ENCODE results near the gene CTSH. TPM values are rescaled to one million over a fixed set of nuclear protein-coding genes. Genes with fewer than 3 reads are reported as not detected.

CTSH gene
- total and polyA plus RNA-seq, 2 of the 13 experiments (the other 11 are each of a cell fraction or from before 2014, with no cell fraction given), result 265 to 653 TPM

DNA sequence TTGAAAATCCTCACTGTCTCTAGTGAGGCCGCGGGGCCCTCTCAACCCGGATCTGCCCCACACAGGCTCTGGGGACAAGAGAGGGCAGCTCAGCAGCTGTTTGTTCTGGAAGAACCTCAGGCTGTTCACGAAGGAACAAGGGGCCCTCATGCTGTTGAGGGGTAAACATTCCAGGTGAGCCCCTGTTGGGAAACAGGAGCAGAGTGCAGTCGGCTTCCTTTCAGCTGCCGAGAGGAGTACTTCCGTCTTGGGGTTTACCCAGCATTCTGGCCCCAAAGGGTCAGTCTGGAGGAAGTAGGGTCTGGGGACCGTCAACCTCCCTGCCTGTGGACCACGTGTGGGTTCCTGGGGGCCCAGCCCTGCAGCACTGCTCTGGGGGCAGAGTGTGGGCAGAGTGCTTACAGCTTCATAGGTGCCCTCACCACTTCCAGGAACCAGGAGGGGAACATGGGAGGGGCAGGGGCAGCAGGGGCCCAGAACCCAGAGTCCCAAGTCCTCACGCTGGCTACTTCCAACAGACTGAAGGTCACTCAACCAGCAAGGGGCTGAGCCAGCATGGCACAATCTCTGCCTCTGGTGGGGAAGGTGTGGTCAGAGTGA is 49.2 kb upstream of the CTSH start (continued):
- TF ChIP-seq, protein P1, sequence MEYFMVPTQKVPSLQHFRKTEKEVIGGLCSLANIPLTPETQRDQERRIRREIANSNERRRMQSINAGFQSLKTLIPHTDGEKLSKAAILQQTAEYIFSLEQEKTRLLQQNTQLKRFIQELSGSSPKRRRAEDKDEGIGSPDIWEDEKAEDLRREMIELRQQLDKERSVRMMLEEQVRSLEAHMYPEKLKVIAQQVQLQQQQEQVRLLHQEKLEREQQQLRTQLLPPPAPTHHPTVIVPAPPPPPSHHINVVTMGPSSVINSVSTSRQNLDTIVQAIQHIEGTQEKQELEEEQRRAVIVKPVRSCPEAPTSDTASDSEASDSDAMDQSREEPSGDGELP (IDR thresholded peaks at IDR 0.05; ENCODE audit: borderline replicate concordance, low read depth), result peak; percentile 95
- TF ChIP-seq, protein P2, sequence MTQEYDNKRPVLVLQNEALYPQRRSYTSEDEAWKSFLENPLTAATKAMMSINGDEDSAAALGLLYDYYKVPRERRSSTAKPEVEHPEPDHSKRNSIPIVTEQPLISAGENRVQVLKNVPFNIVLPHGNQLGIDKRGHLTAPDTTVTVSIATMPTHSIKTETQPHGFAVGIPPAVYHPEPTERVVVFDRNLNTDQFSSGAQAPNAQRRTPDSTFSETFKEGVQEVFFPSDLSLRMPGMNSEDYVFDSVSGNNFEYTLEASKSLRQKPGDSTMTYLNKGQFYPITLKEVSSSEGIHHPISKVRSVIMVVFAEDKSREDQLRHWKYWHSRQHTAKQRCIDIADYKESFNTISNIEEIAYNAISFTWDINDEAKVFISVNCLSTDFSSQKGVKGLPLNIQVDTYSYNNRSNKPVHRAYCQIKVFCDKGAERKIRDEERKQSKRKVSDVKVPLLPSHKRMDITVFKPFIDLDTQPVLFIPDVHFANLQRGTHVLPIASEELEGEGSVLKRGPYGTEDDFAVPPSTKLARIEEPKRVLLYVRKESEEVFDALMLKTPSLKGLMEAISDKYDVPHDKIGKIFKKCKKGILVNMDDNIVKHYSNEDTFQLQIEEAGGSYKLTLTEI (CRISPR knock-in tag; conservative IDR thresholded peaks at IDR 0.05), result no peak
- TF ChIP-seq AHR (CRISPR knock-in tag; IDR thresholded peaks at IDR 0.05) (peak; percentile 27; the same call in 1 of the 2 replicates), TCF12 (IDR thresholded peaks at IDR 0.05) (no peak), TCF12 (CRISPR knock-in tag; IDR thresholded peaks at IDR 0.05) (peak; percentile 99), ZNF496 (CRISPR knock-in tag; IDR thresholded peaks at IDR 0.05; ENCODE audit: insufficient replicate concordance) (no peak), ZNF512 (CRISPR knock-in tag; IDR thresholded peaks at IDR 0.05) (no peak), CHD4 (IDR thresholded peaks at IDR 0.05; ENCODE audit: borderline replicate concordance, low read length) (no peak), HNF1B (CRISPR knock-in tag; IDR thresholded peaks at IDR 0.05) (peak; percentile 93), SIX1 (CRISPR knock-in tag; IDR thresholded peaks at IDR 0.05; ENCODE audit: borderline replicate concordance) (peak; percentile 56; the same call in 1 of the 2 replicates), ZNF569 (CRISPR knock-in tag; IDR thresholded peaks at IDR 0.05; ENCODE audit: borderline replicate concordance) (peak; percentile 46; the same call in 1 of the 2 replicates), ZNF577 (CRISPR knock-in tag; IDR thresholded peaks at IDR 0.05; ENCODE audit: borderline replicate concordance, low read depth) (no peak), ZKSCAN1 (IDR thresholded peaks at IDR 0.05; ENCODE audit: low read length) (no peak), ADNP (CRISPR knock-in tag; IDR thresholded peaks at IDR 0.05) (no peak), ZNF570 (CRISPR knock-in tag; IDR thresholded peaks at IDR 0.05; ENCODE audit: borderline replicate concordance) (no peak), RXRB (CRISPR knock-in tag; IDR thresholded peaks at IDR 0.05; ENCODE audit: borderline replicate concordance) (peak; percentile 98), ZNF557 (CRISPR knock-in tag; IDR thresholded peaks at IDR 0.05) (0 out of 2 replicates have a peak, but pooled peaks have one; percentile 36)
- TF ChIP-seq, protein P3, sequence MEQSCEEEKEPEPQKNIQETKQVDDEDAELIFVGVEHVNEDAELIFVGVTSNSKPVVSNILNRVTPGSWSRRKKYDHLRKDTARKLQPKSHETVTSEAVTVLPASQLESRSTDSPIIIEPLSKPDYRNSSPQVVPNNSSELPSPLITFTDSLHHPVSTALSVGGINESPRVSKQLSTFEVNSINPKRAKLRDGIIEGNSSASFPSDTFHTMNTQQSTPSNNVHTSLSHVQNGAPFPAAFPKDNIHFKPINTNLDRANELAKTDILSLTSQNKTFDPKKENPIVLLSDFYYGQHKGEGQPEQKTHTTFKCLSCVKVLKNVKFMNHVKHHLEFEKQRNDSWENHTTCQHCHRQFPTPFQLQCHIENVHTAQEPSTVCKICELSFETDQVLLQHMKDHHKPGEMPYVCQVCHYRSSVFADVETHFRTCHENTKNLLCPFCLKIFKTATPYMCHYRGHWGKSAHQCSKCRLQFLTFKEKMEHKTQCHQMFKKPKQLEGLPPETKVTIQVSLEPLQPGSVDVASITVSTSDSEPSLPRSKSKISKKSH (CRISPR knock-in tag; IDR thresholded peaks at IDR 0.05; ENCODE audit: borderline replicate concordance), result peak; percentile 18; the same call in 1 of the 2 replicates
- TF ChIP-seq, protein P4, sequence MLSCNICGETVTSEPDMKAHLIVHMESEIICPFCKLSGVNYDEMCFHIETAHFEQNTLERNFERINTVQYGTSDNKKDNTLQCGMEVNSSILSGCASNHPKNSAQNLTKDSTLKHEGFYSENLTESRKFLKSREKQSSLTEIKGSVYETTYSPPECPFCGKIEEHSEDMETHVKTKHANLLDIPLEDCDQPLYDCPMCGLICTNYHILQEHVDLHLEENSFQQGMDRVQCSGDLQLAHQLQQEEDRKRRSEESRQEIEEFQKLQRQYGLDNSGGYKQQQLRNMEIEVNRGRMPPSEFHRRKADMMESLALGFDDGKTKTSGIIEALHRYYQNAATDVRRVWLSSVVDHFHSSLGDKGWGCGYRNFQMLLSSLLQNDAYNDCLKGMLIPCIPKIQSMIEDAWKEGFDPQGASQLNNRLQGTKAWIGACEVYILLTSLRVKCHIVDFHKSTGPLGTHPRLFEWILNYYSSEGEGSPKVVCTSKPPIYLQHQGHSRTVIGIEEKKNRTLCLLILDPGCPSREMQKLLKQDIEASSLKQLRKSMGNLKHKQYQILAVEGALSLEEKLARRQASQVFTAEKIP (CRISPR knock-in tag; IDR thresholded peaks at IDR 0.05; ENCODE audit: borderline replicate concordance), result no peak
